GM23248 (cell line): ENCODE results near the gene TANK. TPM values are rescaled to one million over a fixed set of nuclear protein-coding genes. Genes with fewer than 3 reads are reported as not detected.

Experiments
- DNase-seq: peaks from one replicate; pipeline ENCODE4 v3.0.0-alpha.2; 2015
- H2AFZ ChIP-seq: fragments of 200-600 bp; sonication (generic); 2 replicates; pipeline ENCODE4 v1.6.1; 2016; ENCODE audit warnings: antibody characterized with exemption
- H3F3A ChIP-seq: fragments of 200-600 bp; sonication (generic); 2 replicates; pipeline ENCODE4 v1.6.1; 2016; ENCODE audit warnings: mild to moderate bottlenecking, antibody characterized with exemption, mixed run types; ENCODE audit not compliant: insufficient read depth
- H3K27ac ChIP-seq: fragments of 200-600 bp; sonication (generic); 2 replicates; pipeline ENCODE4 v1.5.1; 2016; ENCODE audit warnings: mild to moderate bottlenecking
- H3K27me3 ChIP-seq: fragments of 200-600 bp; sonication (generic); replicated peaks from 2 replicates; pipeline ENCODE4 v1.6.1; 2016; ENCODE audit warnings: mild to moderate bottlenecking; ENCODE audit not compliant: insufficient read depth
- H3K36me3 ChIP-seq: fragments of 200-600 bp; sonication (generic); 2 replicates; pipeline ENCODE4 v1.6.1; 2016; ENCODE audit warnings: low read depth, mild to moderate bottlenecking
- H3K4me1 ChIP-seq: fragments of 200-600 bp; sonication (generic); 2 replicates; pipeline ENCODE4 v1.6.1; 2016; ENCODE audit warnings: mild to moderate bottlenecking; ENCODE audit not compliant: insufficient read depth
- H3K4me2 ChIP-seq: fragments of 200-600 bp; sonication (generic); one replicate; pipeline ENCODE4 v1.6.1; 2016; ENCODE audit warnings: mild to moderate bottlenecking; ENCODE audit not compliant: unreplicated experiment
- H3K4me3 ChIP-seq: fragments of 200-600 bp; sonication (generic); 2 replicates; pipeline ENCODE4 v1.5.1; 2016; ENCODE audit warnings: mild to moderate bottlenecking
- H3K79me2 ChIP-seq: fragments of 200-600 bp; sonication (generic); 2 replicates; pipeline ENCODE4 v1.6.1; 2016; ENCODE audit warnings: mild to moderate bottlenecking; ENCODE audit not compliant: insufficient read depth
- H3K9ac ChIP-seq: fragments of 200-600 bp; sonication (generic); 2 replicates; pipeline ENCODE4 v1.6.1; 2016; ENCODE audit warnings: mild to moderate bottlenecking
- H3K9me2 ChIP-seq: fragments of 200-600 bp; sonication (generic); 2 replicates; pipeline ENCODE4 v1.6.1; 2016; ENCODE audit warnings: mixed run types, mild to moderate bottlenecking, moderate library complexity; ENCODE audit not compliant: insufficient read depth
- H3K9me3 ChIP-seq: fragments of 200-600 bp; sonication (generic); one replicate; pipeline ENCODE4 v1.6.1; 2017; ENCODE audit warnings: low read depth
- H4K20me1 ChIP-seq: fragments of 200-600 bp; sonication (generic); 2 replicates; pipeline ENCODE4 v1.6.0; 2016; ENCODE audit not compliant: insufficient read depth
- EZH2 ChIP-seq: fragments of 200-600 bp; sonication (generic); IDR thresholded peaks from 2 replicates; pipeline ENCODE4 v1.6.1; 2018; ENCODE audit warnings: antibody characterized with exemption, mild to moderate bottlenecking; ENCODE audit not compliant: insufficient read depth, poor library complexity, severe bottlenecking
- EZH2phosphoT487 ChIP-seq: fragments of 200-600 bp; sonication (generic); IDR thresholded peaks from 2 replicates; pipeline ENCODE4 v1.6.1; 2018; ENCODE audit warnings: antibody characterized with exemption, moderate library complexity, mild to moderate bottlenecking, low read depth; ENCODE audit not compliant: insufficient read depth
- WGBS, 2 experiments: methylation state at CpG; one replicate each; pipeline ENCODE4 v1.1.6; 2015 to 2017; ENCODE audit warnings: low lambda C conversion rate in 2 of 2, low coverage in 1 of 2; ENCODE audit errors: missing lambda C conversion rate in 2 of 2; 5-methylcytosine and 5-hydroxymethylcytosine counted together
- in situ Hi-C: fragments of 300-500 bp; cut with MboI; formaldehyde crosslinking; loops from 2 replicates; pipeline ENCODE4 v1.15.0; 2020
- polyA plus RNA-seq: library from polyadenylated mRNA; unstranded; fragments of >200 nt; fragmentation: Nextera tagmentation; extraction: Ambion mirVana; gene quantifications from 2 replicates; pipeline ENCODE4 v1.2.1, GENCODE V29; 2016
- total RNA-seq: library from RNA; depleted of rRNA; stranded (reverse); fragments of >200 nt; shearing (Covaris generic); gene quantifications from 2 replicates; pipeline ENCODE4 v1.2.3, GENCODE V29; 2014

The TANK gene
- total and polyA plus RNA-seq, 2 experiments from 2014 or later, result 60.4 to 84.4 TPM

DNA sequence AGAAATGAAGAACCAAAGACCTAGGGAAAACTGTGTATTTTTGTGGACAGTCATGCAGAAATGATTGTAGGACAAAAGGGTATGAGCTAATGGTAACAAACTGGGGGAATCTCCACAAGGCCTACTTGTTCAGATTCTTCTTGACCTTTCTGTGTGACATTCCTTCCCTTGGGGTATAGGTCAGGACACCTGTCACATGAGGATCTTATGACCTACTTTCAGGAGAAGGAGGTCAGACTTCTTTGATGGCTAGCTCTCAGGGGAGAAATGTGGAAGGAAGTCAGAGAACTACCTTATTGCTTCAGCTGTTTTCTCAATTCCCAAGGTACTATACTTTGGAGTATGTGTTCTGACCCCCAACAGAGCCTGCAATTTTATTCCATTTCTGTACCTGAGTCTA is 40.7 kb upstream of the TANK start:
- Histone ChIP-seq H3K4me3 (no peak overlapping the region), H4K20me1 (no peaks in the 10 kb centered on the region), H3K4me2 (no peak overlapping the region), H3K9ac (no peak overlapping the region), H3K27me3 (no peaks in the 10 kb centered on the region), H3K9me2 (no peaks in the 10 kb centered on the region), H3K79me2 (no peaks in the 10 kb centered on the region), H3K27ac (no peak overlapping the region), H3K9me3 (no peaks in the 10 kb centered on the region), H3K4me1 (peaks cover 24% of the 10 kb centered on the region), H2AFZ (no peak overlapping the region), H3K36me3 (no peaks in the 10 kb centered on the region), H3F3A (peaks cover 27% of the 10 kb centered on the region)
- no peak for DNase-seq
- in situ Hi-C loops, result no loop called here
- TF ChIP-seq EZH2phosphoT487 (no peak), EZH2 (no peak)

DNA sequence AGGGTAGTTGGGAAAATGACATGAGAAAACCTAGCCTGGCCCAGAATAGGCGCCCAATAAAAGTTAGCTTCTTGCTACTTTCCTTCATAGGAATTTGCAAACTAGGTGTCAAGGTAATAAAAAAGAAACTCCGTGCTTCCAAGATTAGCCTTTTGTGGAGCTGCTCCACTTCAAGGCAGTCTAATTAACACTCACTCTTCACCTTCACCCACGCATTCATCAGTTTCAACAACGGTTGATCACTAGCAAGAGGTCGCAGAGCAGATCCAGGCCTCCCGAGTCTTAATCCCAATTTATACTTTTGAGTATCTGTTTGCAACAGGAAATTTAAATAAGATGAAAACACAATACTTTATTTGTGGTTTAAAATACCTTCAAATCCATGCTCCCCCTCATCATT is 39.5 kb upstream of the TANK start:
- 96 to 97% methylated on average over 6 of the region's 6 CpGs for WGBS, 2 experiments
- peaks cover 27% of the 10 kb centered on the region for H3K4me1 ChIP-seq
- H3K9ac ChIP-seq, result no peak overlapping the region
- no peak overlapping the region for H2AFZ ChIP-seq
- H3K4me3 ChIP-seq, result no peak overlapping the region
- H3K27ac ChIP-seq, result no peak overlapping the region
- no peak for DNase-seq
- H3K9me3 ChIP-seq, result no peaks in the 10 kb centered on the region
- no peaks in the 10 kb centered on the region for H3K27me3 ChIP-seq
- H3K9me2 ChIP-seq, result no peaks in the 10 kb centered on the region
- in situ Hi-C loops, result no loop called here
- no peaks in the 10 kb centered on the region for H3K36me3 ChIP-seq
- no peaks in the 10 kb centered on the region for H3K79me2 ChIP-seq
- no peak overlapping the region for H3K4me2 ChIP-seq
- TF ChIP-seq EZH2, result no peak
- no peak for TF ChIP-seq EZH2phosphoT487
- H4K20me1 ChIP-seq, result no peaks in the 10 kb centered on the region
- H3F3A ChIP-seq, result peaks cover 33% of the 10 kb centered on the region

DNA sequence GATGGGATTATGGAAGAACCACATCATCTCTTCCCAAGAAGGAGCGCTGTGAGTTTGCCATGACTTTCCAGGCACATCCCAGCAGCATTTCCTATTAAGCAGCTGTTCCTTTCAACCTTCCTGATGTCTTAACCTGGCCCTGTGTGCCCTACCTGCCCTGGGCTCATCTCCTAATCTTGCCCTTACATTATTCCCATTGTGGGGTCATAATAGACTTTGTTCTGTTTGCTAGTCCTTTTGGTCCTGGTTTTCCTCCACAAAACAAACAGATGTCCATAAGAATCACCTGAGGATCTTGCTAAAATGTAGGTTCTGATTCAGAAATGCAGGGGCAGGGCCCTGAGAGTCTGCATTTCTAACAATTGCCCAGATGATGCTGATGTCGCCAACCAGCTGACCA is 38.6 kb upstream of the TANK start:
- no peak overlapping the region for H3K27ac ChIP-seq
- no peak overlapping the region for H2AFZ ChIP-seq
- no peaks in the 10 kb centered on the region for H3K79me2 ChIP-seq
- H4K20me1 ChIP-seq, result no peaks in the 10 kb centered on the region
- no peaks in the 10 kb centered on the region for H3K9me2 ChIP-seq
- WGBS, 2 experiments, result 95% methylated on average over 2 of the region's 2 CpGs
- no peak overlapping the region for H3K9ac ChIP-seq
- DNase-seq, result no peak
- H3K4me3 ChIP-seq, result no peak overlapping the region
- H3K27me3 ChIP-seq, result no peaks in the 10 kb centered on the region
- peaks cover 33% of the 10 kb centered on the region for H3F3A ChIP-seq
- peaks cover 27% of the 10 kb centered on the region for H3K4me1 ChIP-seq
- no peak for TF ChIP-seq EZH2phosphoT487
- no peaks in the 10 kb centered on the region for H3K9me3 ChIP-seq
- in situ Hi-C loops, result no loop called here
- H3K4me2 ChIP-seq, result no peak overlapping the region
- H3K36me3 ChIP-seq, result no peaks in the 10 kb centered on the region

DNA sequence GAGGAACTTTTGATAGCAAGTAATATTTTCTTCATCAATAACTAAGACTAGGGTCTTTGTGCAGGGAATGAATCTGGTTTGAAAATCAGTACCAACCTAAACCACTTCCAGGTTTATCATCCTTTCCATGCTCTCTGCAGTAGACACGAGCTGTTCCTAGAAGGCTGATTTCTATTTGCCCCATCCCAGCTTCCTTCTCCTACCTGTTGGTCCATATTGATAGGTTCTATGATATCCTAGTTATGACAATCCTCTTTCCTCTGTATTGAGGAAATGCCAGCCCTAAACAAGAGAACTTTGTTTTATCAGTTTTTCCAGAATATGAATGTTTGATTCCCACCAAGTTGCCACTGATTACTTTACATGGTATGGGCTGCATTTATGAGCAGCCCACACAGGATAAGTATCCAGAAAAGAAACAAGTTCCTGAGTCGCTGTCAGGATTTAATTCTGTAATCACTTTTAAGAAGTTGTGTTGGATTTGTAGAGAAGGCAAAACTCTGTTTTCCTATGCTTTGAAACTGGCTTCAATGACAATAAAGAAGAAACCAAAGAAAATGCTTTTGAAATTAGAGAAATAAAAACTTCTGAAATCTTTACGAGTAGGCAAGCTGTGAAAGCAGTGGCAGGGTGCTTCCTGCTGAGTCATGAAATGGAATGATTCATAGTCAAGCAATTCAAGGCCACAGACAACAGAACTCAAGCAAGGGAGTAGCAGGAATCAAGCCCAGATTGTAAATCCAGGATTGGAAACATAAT is 37.3 kb upstream of the TANK start:
- Histone ChIP-seq H3K27ac (peak overlapping the region; percentile 74), H4K20me1 (no peaks in the 10 kb centered on the region), H3F3A (peaks cover 33% of the 10 kb centered on the region), H2AFZ (peak overlapping the region; percentile 69), H3K9me3 (no peaks in the 10 kb centered on the region), H3K4me3 (peak overlapping the region; percentile 60), H3K79me2 (no peaks in the 10 kb centered on the region), H3K4me2 (peak overlapping the region; percentile 76), H3K4me1 (peaks cover 27% of the 10 kb centered on the region), H3K27me3 (no peaks in the 10 kb centered on the region), H3K9ac (peak overlapping the region; percentile 68), H3K36me3 (no peaks in the 10 kb centered on the region), H3K9me2 (no peaks in the 10 kb centered on the region)
- WGBS, 2 experiments, result 8 to 15% methylated on average over 3 of the region's 3 CpGs
- in situ Hi-C loops, result no loop called here
- TF ChIP-seq EZH2phosphoT487, result no peak
- no peak for TF ChIP-seq EZH2
- peak; percentile 91 for DNase-seq
